ENCODE results near the gene BCL11B. TPM values are rescaled to one million over a fixed set of nuclear protein-coding genes. Genes with fewer than 3 reads are reported as not detected.
A peak's percentile ranks its signal among the peaks of the same experiment; 100 is the strongest.

BCL11B gene
- total RNA-seq, 1 donor from 2014 or later: 1.3 TPM

GRCh38 chr14:99314623-99315022 is 42.6 kb upstream of the BCL11B start:
- Histone ChIP-seq H3K27ac (no peak overlapping the region), H3K4me3 (no peak overlapping the region), H3K4me2 (no peak overlapping the region), H3K4me1 (peaks cover 8% of the 10 kb centered on the region), H3K9ac (no peak overlapping the region), H3F3A (ENCODE audit: low read depth) (no peaks in the 10 kb centered on the region), H3K79me2 (ENCODE audit: low read depth) (no peaks in the 10 kb centered on the region), H2AFZ (replicated peaks) (no peak overlapping the region), H3K27me3 (no peaks in the 10 kb centered on the region), H3K36me3 (no peaks in the 10 kb centered on the region), H3K9me3 (ENCODE audit: low read depth) (no peaks in the 10 kb centered on the region), H4K20me1 (ENCODE audit: low read depth) (no peaks in the 10 kb centered on the region)
- H3K4me3 Mint-ChIP-seq: no peak overlapping the region
- peaks cover 7% of the 10 kb centered on the region for H3K9me3 Mint-ChIP-seq
- H3K27me3 Mint-ChIP-seq (ENCODE audit: insufficient read depth, low read depth): peaks cover 4% of the 10 kb centered on the region
- TF ChIP-seq EZH2phosphoT487 (IDR thresholded peaks at IDR 0.05) (no peak), EZH2 (IDR thresholded peaks at IDR 0.05) (no peak)
- TF ChIP-seq, protein P1, sequence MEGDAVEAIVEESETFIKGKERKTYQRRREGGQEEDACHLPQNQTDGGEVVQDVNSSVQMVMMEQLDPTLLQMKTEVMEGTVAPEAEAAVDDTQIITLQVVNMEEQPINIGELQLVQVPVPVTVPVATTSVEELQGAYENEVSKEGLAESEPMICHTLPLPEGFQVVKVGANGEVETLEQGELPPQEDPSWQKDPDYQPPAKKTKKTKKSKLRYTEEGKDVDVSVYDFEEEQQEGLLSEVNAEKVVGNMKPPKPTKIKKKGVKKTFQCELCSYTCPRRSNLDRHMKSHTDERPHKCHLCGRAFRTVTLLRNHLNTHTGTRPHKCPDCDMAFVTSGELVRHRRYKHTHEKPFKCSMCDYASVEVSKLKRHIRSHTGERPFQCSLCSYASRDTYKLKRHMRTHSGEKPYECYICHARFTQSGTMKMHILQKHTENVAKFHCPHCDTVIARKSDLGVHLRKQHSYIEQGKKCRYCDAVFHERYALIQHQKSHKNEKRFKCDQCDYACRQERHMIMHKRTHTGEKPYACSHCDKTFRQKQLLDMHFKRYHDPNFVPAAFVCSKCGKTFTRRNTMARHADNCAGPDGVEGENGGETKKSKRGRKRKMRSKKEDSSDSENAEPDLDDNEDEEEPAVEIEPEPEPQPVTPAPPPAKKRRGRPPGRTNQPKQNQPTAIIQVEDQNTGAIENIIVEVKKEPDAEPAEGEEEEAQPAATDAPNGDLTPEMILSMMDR (IDR thresholded peaks at IDR 0.05): no peak
- no peaks in the 10 kb centered on the region for H3K36me3 Mint-ChIP-seq
- no peak overlapping the region for H3K27ac Mint-ChIP-seq
- H3K4me1 Mint-ChIP-seq: peaks cover 18% of the 10 kb centered on the region
- DNase-seq (ENCODE audit: low spot score): no peak

- Mint-ChIP-seq H3K27me3 (ENCODE audit: insufficient read depth, low read depth) (peaks cover 4% of the 10 kb centered on the region), H3K9me3 (peaks cover 12% of the 10 kb centered on the region), H3K27ac (no peak overlapping the region), H3K4me1 (peaks cover 7% of the 10 kb centered on the region), H3K4me3 (no peak overlapping the region), H3K36me3 (no peaks in the 10 kb centered on the region)
- no peak overlapping the region for H2AFZ ChIP-seq (replicated peaks)
- H3K36me3 ChIP-seq: no peaks in the 10 kb centered on the region
- no peaks in the 10 kb centered on the region for H4K20me1 ChIP-seq (ENCODE audit: low read depth)
- no peaks in the 10 kb centered on the region for H3K27me3 ChIP-seq
- H3K4me1 ChIP-seq: peaks cover 8% of the 10 kb centered on the region
- no peaks in the 10 kb centered on the region for H3K79me2 ChIP-seq (ENCODE audit: low read depth)
- DNase-seq (ENCODE audit: low spot score): no peak
- H3K4me3 ChIP-seq: no peak overlapping the region
- H3K9ac ChIP-seq: no peak overlapping the region
- H3K27ac ChIP-seq: no peak overlapping the region
- TF ChIP-seq EZH2 (IDR thresholded peaks at IDR 0.05) (no peak), EZH2phosphoT487 (IDR thresholded peaks at IDR 0.05) (no peak)
- TF ChIP-seq, protein P1 (IDR thresholded peaks at IDR 0.05): no peak
- H3F3A ChIP-seq (ENCODE audit: low read depth): no peaks in the 10 kb centered on the region
- H3K4me2 ChIP-seq: no peak overlapping the region
- H3K9me3 ChIP-seq (ENCODE audit: low read depth): no peaks in the 10 kb centered on the region
Observed at GRCh38 chr14:99313234-99313633, 41.2 kb upstream of the BCL11B start.

DNA sequence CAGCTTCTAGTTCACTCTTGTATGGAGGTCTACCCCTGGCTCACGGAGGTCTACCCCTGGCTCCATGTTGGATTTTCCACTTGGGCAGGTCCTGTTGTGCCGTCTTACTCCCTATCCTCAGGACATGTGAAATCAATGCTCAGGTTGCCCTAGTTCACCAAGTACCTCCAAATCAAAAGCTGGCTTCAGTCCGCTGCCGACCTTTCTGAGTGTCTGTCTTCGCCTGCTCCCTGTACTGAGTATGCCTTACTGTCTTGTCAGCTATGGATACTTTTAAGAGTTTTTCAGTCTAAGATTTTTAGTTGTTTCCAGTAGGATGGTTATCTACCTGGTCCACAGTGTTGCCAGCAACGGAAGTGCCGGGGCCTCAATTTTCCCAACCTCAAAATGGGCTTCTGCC is 40.1 kb upstream of the BCL11B start:
- H3K9me3 ChIP-seq (ENCODE audit: low read depth): no peaks in the 10 kb centered on the region
- peak overlapping the region; percentile 29 for H3K27ac Mint-ChIP-seq
- H3K9ac ChIP-seq: no peak overlapping the region
- no peak overlapping the region for H3K27ac ChIP-seq
- no peaks in the 10 kb centered on the region for H3F3A ChIP-seq (ENCODE audit: low read depth)
- peaks cover 12% of the 10 kb centered on the region for H3K9me3 Mint-ChIP-seq
- peaks cover 4% of the 10 kb centered on the region for H3K27me3 Mint-ChIP-seq (ENCODE audit: insufficient read depth, low read depth)
- DNase-seq (ENCODE audit: low spot score): no peak
- H3K4me1 ChIP-seq: peaks cover 8% of the 10 kb centered on the region
- TF ChIP-seq EZH2phosphoT487 (IDR thresholded peaks at IDR 0.05): no peak
- TF ChIP-seq, protein P1 (IDR thresholded peaks at IDR 0.05): no peak
- TF ChIP-seq EZH2 (IDR thresholded peaks at IDR 0.05): no peak
- H3K4me3 Mint-ChIP-seq: no peak overlapping the region
- no peak overlapping the region for H3K4me2 ChIP-seq
- peaks cover 4% of the 10 kb centered on the region for H3K4me1 Mint-ChIP-seq
- H3K36me3 ChIP-seq: no peaks in the 10 kb centered on the region
- H4K20me1 ChIP-seq (ENCODE audit: low read depth): no peaks in the 10 kb centered on the region
- H3K4me3 ChIP-seq: no peak overlapping the region
- H3K36me3 Mint-ChIP-seq: no peaks in the 10 kb centered on the region
- no peak overlapping the region for H2AFZ ChIP-seq (replicated peaks)
- no peaks in the 10 kb centered on the region for H3K27me3 ChIP-seq
- H3K79me2 ChIP-seq (ENCODE audit: low read depth): no peaks in the 10 kb centered on the region

Measured in neural progenitor cell (in vitro differentiated cells).